ENCODE results near the gene RPL7L1.

Gene RPL7L1

GRCh38 chr6:42870145-42870936, 9.1 kb upstream of the RPL7L1 start (continued):
- no peak for TF ChIP-seq REST (tag by site-specific recombination; IDR thresholded peaks at IDR 0.05)
- no peak for TF ChIP-seq ZNF645 (tag by site-specific recombination; IDR thresholded peaks at IDR 0.05)

- Histone ChIP-seq H3K4me1 (ENCODE audit: control insufficient read depth, insufficient read depth, low read length) (no peaks in the 10 kb centered on the region), H3K27ac (ENCODE audit: extremely low read depth, low read depth, low read length) (no peak overlapping the region), H3K9me3 (ENCODE audit: control insufficient read depth, insufficient read depth, low read depth, low read length) (no peaks in the 10 kb centered on the region), H3K4me3 (ENCODE audit: low read depth, low read length) (no peak overlapping the region), H3K36me3 (ENCODE audit: control insufficient read depth in 2 of 2, insufficient read depth in 1 of 2, low read length in 2 of 2) (no peaks in the 10 kb centered on the region)
- TF ChIP-seq ZNF311 (tag by site-specific recombination; IDR thresholded peaks at IDR 0.05; ENCODE audit: borderline replicate concordance) (no peak), ZNF175 (tag by site-specific recombination; IDR thresholded peaks at IDR 0.05) (no peak), ZNF707 (tag by site-specific recombination; IDR thresholded peaks at IDR 0.05) (no peak), ZNF366 (tag by site-specific recombination; conservative IDR thresholded peaks at IDR 0.05) (no peak), ZNF239 (tag by site-specific recombination; IDR thresholded peaks at IDR 0.05) (no peak)
- CTCF ChIA-PET, result no interaction called here
- POLR2A ChIA-PET, result no interaction called here
Measured at GRCh38 chr6:42871711-42872110, 7.7 kb upstream of the RPL7L1 start.

- H3K27ac ChIP-seq (ENCODE audit: extremely low read depth, low read depth, low read length), result no peak overlapping the region
- POLR2A ChIA-PET, result interaction anchor here (0.7 kb wide), 1 partner anchor 92 kb away, joined by 4 read pairs; no protein-coding TSS in a partner anchor
- no peak for TF ChIP-seq ZNF324 (tag by site-specific recombination; IDR thresholded peaks at IDR 0.05)
- TF ChIP-seq ZNF677 (tag by site-specific recombination; IDR thresholded peaks at IDR 0.05), result no peak
- TF ChIP-seq ZNF148 (tag by site-specific recombination; IDR thresholded peaks at IDR 0.05; ENCODE audit: borderline replicate concordance), result no peak
- no peak for TF ChIP-seq ZNF777 (tag by site-specific recombination; IDR thresholded peaks at IDR 0.05; ENCODE audit: borderline replicate concordance)
- no peak for TF ChIP-seq ZBTB49 (tag by site-specific recombination; IDR thresholded peaks at IDR 0.05; ENCODE audit: low read depth)
- TF ChIP-seq ZNF18 (tag by site-specific recombination; IDR thresholded peaks at IDR 0.05), result no peak
- no peak for TF ChIP-seq MZF1 (tag by site-specific recombination; IDR thresholded peaks at IDR 0.05; ENCODE audit: borderline replicate concordance)
- TF ChIP-seq ZNF175 (tag by site-specific recombination; IDR thresholded peaks at IDR 0.05), result no peak
- no peak for TF ChIP-seq PRDM6 (tag by site-specific recombination; IDR thresholded peaks at IDR 0.05)
- no peak for TF ChIP-seq ZNF202 (tag by site-specific recombination; IDR thresholded peaks at IDR 0.05; ENCODE audit: borderline replicate concordance)
- TF ChIP-seq ZNF776 (tag by site-specific recombination; IDR thresholded peaks at IDR 0.05; ENCODE audit: borderline replicate concordance), result no peak
- TF ChIP-seq SCRT2 (tag by site-specific recombination; IDR thresholded peaks at IDR 0.05), result no peak
Measured at GRCh38 chr6:42873313-42873712, 6.1 kb upstream of the RPL7L1 start.

More at GRCh38 chr6:42873313-42873712, 6.1 kb upstream of the RPL7L1 start:
- CTCF ChIA-PET, result interaction anchor here (0.5 to 1.4 kb wide), 10 partner anchors 11 to 830 kb away, joined by 3 to 6 read pairs (median 4); no protein-coding TSS in a partner anchor
- Histone ChIP-seq H3K4me3 (ENCODE audit: low read depth, low read length) (no peak overlapping the region), H3K4me1 (ENCODE audit: control insufficient read depth, insufficient read depth, low read length) (no peaks in the 10 kb centered on the region), H3K36me3 (ENCODE audit: control insufficient read depth in 2 of 2, insufficient read depth in 1 of 2, low read length in 2 of 2) (no peaks in the 10 kb centered on the region), H3K9me3 (ENCODE audit: control insufficient read depth, insufficient read depth, low read depth, low read length) (no peaks in the 10 kb centered on the region)
